T-helper 9 cell (primary cell): ENCODE data around the gene QSER1.

Experiments
- DNase-seq: peaks from one replicate; pipeline ENCODE4 v3.0.0-alpha.2; 2020

Gene QSER1

GRCh38 chr11:32890843-32891656 is 1.6 kb upstream of the QSER1 start:
- no peak for DNase-seq

GRCh38 chr11:32891657-32892354 is 805 bp upstream of the QSER1 start:
- no peak for DNase-seq

- no peak for DNase-seq
Measured at GRCh38 chr11:32893093-32893342, 407 bp downstream of the QSER1 start.

- DNase-seq = peak; percentile 33
Measured at GRCh38 chr11:32893343-32894148, 935 bp downstream of the QSER1 start.

- peak; percentile 16 for DNase-seq
Measured at GRCh38 chr11:32894149-32894827, 1.7 kb downstream of the QSER1 start.

- no peak for DNase-seq
Measured at GRCh38 chr11:32894921-32895320, 2.3 kb downstream of the QSER1 start.

GRCh38 chr11:32895471-32895870 is 2.9 kb downstream of the QSER1 start:
- DNase-seq = no peak

- DNase-seq = no peak
Measured at GRCh38 chr11:32897103-32897502, 4.5 kb downstream of the QSER1 start.

- no peak for DNase-seq
Measured at GRCh38 chr11:32899438-32899837, 6.8 kb downstream of the QSER1 start.

GRCh38 chr11:32902089-32902665 is 9.6 kb downstream of the QSER1 start:
- DNase-seq = no peak

GRCh38 chr11:32905028-32905667 is 12.5 kb downstream of the QSER1 start:
- DNase-seq = no peak

- no peak for DNase-seq
Measured at GRCh38 chr11:32908619-32909018, 16.0 kb downstream of the QSER1 start.

- no peak for DNase-seq
Measured at GRCh38 chr11:32911413-32911812, 18.8 kb downstream of the QSER1 start.

GRCh38 chr11:32913445-32913844 is 20.8 kb downstream of the QSER1 start:
- no peak for DNase-seq

- DNase-seq = no peak
Measured at GRCh38 chr11:32916361-32916760, 23.8 kb downstream of the QSER1 start.

- DNase-seq = no peak
Measured at GRCh38 chr11:32916994-32917393, 24.4 kb downstream of the QSER1 start.

- no peak for DNase-seq
Measured at GRCh38 chr11:32918427-32918826, 25.8 kb downstream of the QSER1 start.

GRCh38 chr11:32919338-32919737 is 26.7 kb downstream of the QSER1 start:
- DNase-seq = no peak

GRCh38 chr11:32920570-32920969 is 28.0 kb downstream of the QSER1 start:
- no peak for DNase-seq

- no peak for DNase-seq
Measured at GRCh38 chr11:32921204-32921603, 28.6 kb downstream of the QSER1 start.

- no peak for DNase-seq
Measured at GRCh38 chr11:32931606-32932005, 39.0 kb downstream of the QSER1 start.

GRCh38 chr11:32932196-32932595 is 39.6 kb downstream of the QSER1 start:
- no peak for DNase-seq
